HCT116 (cell line): ENCODE measurements around the gene MAP4.
"Not testable (repeated sequence)": the region's sequence is repeated elsewhere in the genome, so short reads cannot be mapped to it uniquely, and the experiment has no call there.

Source experiments
- CTCF ChIP-seq, 3 experiments: fragments of 200-600 bp in 1 of 3; sonication (generic) in 1 of 3; IDR thresholded peaks in 2 of 3; conservative IDR thresholded peaks in 1 of 3; 2 replicates each; pipeline ENCODE4 v1.5.1; 2012 to 2017; ENCODE audit warnings: low read depth in 2 of 3, low read length in 2 of 3, antibody characterized with exemption in 1 of 3, borderline replicate concordance in 1 of 3, control low read depth in 1 of 3, mild to moderate bottlenecking in 1 of 3, mixed read lengths in 1 of 3, mixed run types in 1 of 3, moderate library complexity in 1 of 3; ENCODE audit not compliant: insufficient read depth in 1 of 3
- POLR2A ChIP-seq: IDR thresholded peaks from 2 replicates; pipeline ENCODE4 v1.7.0; 2011; ENCODE audit warnings: borderline replicate concordance; ENCODE audit not compliant: insufficient read depth, insufficient read length; ENCODE audit errors: extremely low read depth
- REST ChIP-seq: IDR thresholded peaks from 2 replicates; pipeline ENCODE4 v1.6.1; 2012; ENCODE audit warnings: low read depth
- SP1 ChIP-seq: IDR thresholded peaks from 2 replicates; pipeline ENCODE4 v1.6.1; 2012; ENCODE audit warnings: low read depth
- ZNF274 ChIP-seq: fragments of 200-500 bp; sonication (Bioruptor generic); IDR thresholded peaks from 2 replicates; pipeline ENCODE4 v1.6.1; 2014; ENCODE audit warnings: mild to moderate bottlenecking, low read depth, low read length, inconsistent platforms

- TF ChIP-seq CTCF (IDR thresholded peaks at IDR 0.05 in 2 of 3, conservative IDR thresholded peaks at IDR 0.05 in 1 of 3; ENCODE audit: borderline replicate concordance in 1 of 3, insufficient read depth in 1 of 3, low read depth in 2 of 3, low read length in 2 of 3); SP1; POLR2A; REST; ZNF274: not testable (repeated sequence)
Measured at GRCh38 chr3:47829482-47829881, 186.7 kb downstream of the MAP4 start.
